ENCODE measurements around the gene VSTM4.

VSTM4 gene

GRCh38 chr10:49000437-49001398, 114.6 kb downstream of the VSTM4 start:
- Histone ChIP-seq H3K9me3 (ENCODE audit: control insufficient read depth, insufficient read depth, low read length) (no peaks in the 10 kb centered on the region), H3K36me3 (ENCODE audit: control insufficient read depth, insufficient read depth, low read length) (no peaks in the 10 kb centered on the region), H3K4me3 (ENCODE audit: low read length) (no peak overlapping the region), H3K27ac (ENCODE audit: low read length) (no peak overlapping the region), H3K27me3 (ENCODE audit: control insufficient read depth, insufficient read depth, low read length) (no peaks in the 10 kb centered on the region), H3K4me1 (ENCODE audit: control insufficient read depth, insufficient read depth, low read length) (peaks cover 2% of the 10 kb centered on the region; the same call in 1 of the 2 replicates)
- no peak for DNase-seq (ENCODE audit: low read depth, low spot score)
- WGBS (ENCODE audit: insufficient coverage, insufficient read length), result no CpG with 5 or more reads among the region's 13 CpGs

DNA sequence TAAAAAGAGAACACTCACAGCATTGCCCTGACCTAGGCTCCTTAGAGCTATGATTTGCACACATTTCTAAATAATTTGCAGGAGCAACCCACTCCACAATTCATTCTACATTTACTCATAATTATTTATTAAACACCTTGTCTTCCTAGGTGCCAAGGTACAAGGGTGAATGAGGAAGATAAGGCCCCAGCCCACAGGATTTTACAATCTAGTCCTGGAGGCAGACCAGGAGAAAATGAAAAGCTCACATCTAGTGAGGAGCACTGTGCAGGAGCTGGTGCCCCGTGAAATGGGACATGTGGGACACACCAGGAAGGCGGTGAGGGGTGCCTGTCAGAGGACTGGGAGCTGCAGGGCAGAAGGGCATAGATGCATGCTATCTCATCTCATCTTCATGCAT, 116.0 kb downstream of the VSTM4 start:
- Histone ChIP-seq H3K36me3 (ENCODE audit: control insufficient read depth, insufficient read depth, low read length) (no peaks in the 10 kb centered on the region), H3K4me1 (ENCODE audit: control insufficient read depth, insufficient read depth, low read length) (peaks cover 2% of the 10 kb centered on the region; the same call in 1 of the 2 replicates), H3K27ac (ENCODE audit: low read length) (no peak overlapping the region), H3K4me3 (ENCODE audit: low read length) (no peak overlapping the region), H3K27me3 (ENCODE audit: control insufficient read depth, insufficient read depth, low read length) (no peaks in the 10 kb centered on the region), H3K9me3 (ENCODE audit: control insufficient read depth, insufficient read depth, low read length) (no peaks in the 10 kb centered on the region)
- WGBS (ENCODE audit: insufficient coverage, insufficient read length), result no CpG with 5 or more reads among the region's 2 CpGs
- DNase-seq (ENCODE audit: low read depth, low spot score), result no peak

DNA sequence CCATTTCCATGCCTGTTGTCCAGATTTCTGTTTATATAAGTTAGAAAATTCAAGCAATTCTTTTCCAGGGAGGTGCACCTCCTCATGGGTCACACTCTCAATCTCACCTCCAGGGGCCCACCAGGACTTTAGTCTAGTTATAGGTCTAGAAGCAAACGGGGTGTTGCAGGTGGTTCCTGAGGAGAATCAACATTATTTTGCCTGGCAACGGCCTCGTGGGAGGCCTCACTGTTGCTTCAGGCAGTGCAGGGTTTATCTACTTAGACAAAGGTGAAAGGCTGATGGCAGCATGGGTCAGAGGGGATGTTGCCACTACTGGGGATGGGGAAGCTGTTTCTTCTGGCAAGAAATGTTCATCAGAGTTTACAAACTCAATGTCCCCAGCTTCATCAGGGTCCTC, 119.0 kb downstream of the VSTM4 start:
- Histone ChIP-seq H3K4me1 (ENCODE audit: control insufficient read depth, insufficient read depth, low read length) (no peaks in the 10 kb centered on the region), H3K9me3 (ENCODE audit: control insufficient read depth, insufficient read depth, low read length) (no peaks in the 10 kb centered on the region), H3K4me3 (ENCODE audit: low read length) (no peak overlapping the region), H3K27ac (ENCODE audit: low read length) (no peak overlapping the region), H3K36me3 (ENCODE audit: control insufficient read depth, insufficient read depth, low read length) (no peaks in the 10 kb centered on the region), H3K27me3 (ENCODE audit: control insufficient read depth, insufficient read depth, low read length) (no peaks in the 10 kb centered on the region)
- WGBS (ENCODE audit: insufficient coverage, insufficient read length), result no CpG with 5 or more reads among the region's 3 CpGs
- no peak for DNase-seq (ENCODE audit: low read depth, low spot score)

DNA sequence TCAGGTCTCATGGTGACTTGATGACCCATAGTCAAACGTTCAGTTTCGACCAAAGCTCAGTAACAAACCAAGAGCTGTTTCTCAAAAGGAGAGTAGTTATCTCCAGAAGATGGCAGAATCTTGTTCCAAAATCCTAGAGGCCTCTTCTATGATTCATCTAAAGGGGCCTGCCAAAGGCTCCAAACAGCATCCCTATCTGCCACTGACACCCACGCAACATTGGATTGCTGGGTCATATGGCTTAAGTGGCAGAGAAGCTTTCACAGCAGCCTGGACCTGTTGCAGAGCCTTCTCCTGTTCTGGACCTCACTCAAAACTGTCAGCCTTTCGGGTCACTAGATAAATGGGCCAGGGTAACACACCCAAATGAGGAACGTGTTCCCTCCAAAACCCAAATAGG, 121.7 kb downstream of the VSTM4 start:
- Histone ChIP-seq H3K9me3 (ENCODE audit: control insufficient read depth, insufficient read depth, low read length) (no peaks in the 10 kb centered on the region), H3K4me1 (ENCODE audit: control insufficient read depth, insufficient read depth, low read length) (no peaks in the 10 kb centered on the region), H3K27ac (ENCODE audit: low read length) (no peak overlapping the region), H3K4me3 (ENCODE audit: low read length) (no peak overlapping the region), H3K36me3 (ENCODE audit: control insufficient read depth, insufficient read depth, low read length) (no peaks in the 10 kb centered on the region), H3K27me3 (ENCODE audit: control insufficient read depth, insufficient read depth, low read length) (no peaks in the 10 kb centered on the region)
- WGBS (ENCODE audit: insufficient coverage, insufficient read length), result no CpG with 5 or more reads among the region's 5 CpGs
- no peak for DNase-seq (ENCODE audit: low read depth, low spot score)

GRCh38 chr10:48990226-48990625, 125.1 kb downstream of the VSTM4 start:
- Histone ChIP-seq H3K4me3 (ENCODE audit: low read length) (no peak overlapping the region), H3K9me3 (ENCODE audit: control insufficient read depth, insufficient read depth, low read length) (no peaks in the 10 kb centered on the region), H3K36me3 (ENCODE audit: control insufficient read depth, insufficient read depth, low read length) (no peaks in the 10 kb centered on the region), H3K4me1 (ENCODE audit: control insufficient read depth, insufficient read depth, low read length) (no peaks in the 10 kb centered on the region), H3K27me3 (ENCODE audit: control insufficient read depth, insufficient read depth, low read length) (no peaks in the 10 kb centered on the region), H3K27ac (ENCODE audit: low read length) (no peak overlapping the region)
- no peak for DNase-seq (ENCODE audit: low read depth, low spot score)
- WGBS (ENCODE audit: insufficient coverage, insufficient read length), result no CpG with 5 or more reads among the region's 1 CpG

- H3K9me3 ChIP-seq (ENCODE audit: control insufficient read depth, insufficient read depth, low read length), result no peaks in the 10 kb centered on the region
- H3K4me3 ChIP-seq (ENCODE audit: low read length), result no peak overlapping the region
- no peak for DNase-seq (ENCODE audit: low read depth, low spot score)
- no peak overlapping the region for H3K27ac ChIP-seq (ENCODE audit: low read length)
- H3K27me3 ChIP-seq (ENCODE audit: control insufficient read depth, insufficient read depth, low read length), result no peaks in the 10 kb centered on the region
- no CpG with 5 or more reads among the region's 7 CpGs for WGBS (ENCODE audit: insufficient coverage, insufficient read length)
- no peaks in the 10 kb centered on the region for H3K4me1 ChIP-seq (ENCODE audit: control insufficient read depth, insufficient read depth, low read length)
- H3K36me3 ChIP-seq (ENCODE audit: control insufficient read depth, insufficient read depth, low read length), result no peaks in the 10 kb centered on the region
Observed at GRCh38 chr10:48985621-48986158, 129.6 kb downstream of the VSTM4 start.

DNA sequence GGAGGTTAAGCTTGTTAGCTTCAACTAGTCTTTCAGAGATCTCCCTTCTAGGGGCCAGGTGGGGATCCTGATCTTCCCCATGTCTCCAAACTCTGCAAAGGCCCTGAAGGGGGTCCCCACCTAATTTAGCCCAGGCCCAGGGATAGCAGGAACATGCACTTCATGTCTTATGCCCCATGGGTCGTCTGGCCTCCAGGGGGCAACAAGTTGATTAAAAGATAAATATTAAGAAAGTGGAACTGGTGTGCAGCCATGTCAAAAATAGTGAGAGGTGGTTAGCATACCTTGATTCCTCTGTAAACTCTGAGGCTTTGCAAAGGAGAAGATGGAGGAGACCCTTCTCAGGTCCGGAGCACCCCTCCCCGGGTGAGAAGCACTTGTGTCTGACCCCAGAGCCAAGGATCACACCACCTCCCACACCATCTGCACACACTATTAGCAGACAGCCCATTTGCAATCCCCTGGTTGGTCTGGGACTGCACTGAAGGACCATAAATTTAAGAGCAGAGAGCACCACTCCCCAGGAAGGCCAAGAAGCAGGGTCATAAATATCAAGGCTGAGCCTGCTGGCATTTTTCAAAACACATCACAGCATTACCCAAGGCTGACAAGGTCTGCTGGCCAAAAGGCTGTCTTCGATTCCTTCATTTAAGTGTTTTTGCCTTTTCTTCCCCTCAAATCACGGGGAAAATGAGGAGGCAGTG, 131.5 kb downstream of the VSTM4 start:
- no peak for DNase-seq (ENCODE audit: low read depth, low spot score)
- no peaks in the 10 kb centered on the region for H3K4me1 ChIP-seq (ENCODE audit: control insufficient read depth, insufficient read depth, low read length)
- no peaks in the 10 kb centered on the region for H3K27me3 ChIP-seq (ENCODE audit: control insufficient read depth, insufficient read depth, low read length)
- WGBS (ENCODE audit: insufficient coverage, insufficient read length), result no CpG with 5 or more reads among the region's 5 CpGs
- H3K9me3 ChIP-seq (ENCODE audit: control insufficient read depth, insufficient read depth, low read length), result no peaks in the 10 kb centered on the region
- no peak overlapping the region for H3K27ac ChIP-seq (ENCODE audit: low read length)
- no peak overlapping the region for H3K4me3 ChIP-seq (ENCODE audit: low read length)
- no peaks in the 10 kb centered on the region for H3K36me3 ChIP-seq (ENCODE audit: control insufficient read depth, insufficient read depth, low read length)

DNA sequence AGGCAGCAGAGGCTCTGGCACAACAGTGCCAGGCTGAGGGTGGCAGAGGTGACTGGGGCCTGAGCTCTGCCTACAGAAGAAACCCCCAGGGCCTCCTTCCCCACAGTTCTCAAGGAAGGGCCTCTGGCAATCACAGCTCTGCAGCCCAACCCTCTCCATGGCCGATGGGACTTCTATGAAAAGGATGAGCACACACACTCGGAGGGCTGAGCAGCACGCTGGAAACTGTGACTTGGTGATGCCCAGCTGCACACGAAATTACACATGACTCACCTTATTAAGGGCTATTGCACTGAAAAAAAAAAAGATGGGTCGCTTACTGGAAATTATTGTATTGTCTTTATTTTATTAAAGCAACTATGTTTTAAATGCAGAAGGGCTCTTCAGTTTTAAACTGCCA, 132.7 kb downstream of the VSTM4 start:
- Histone ChIP-seq H3K36me3 (ENCODE audit: control insufficient read depth, insufficient read depth, low read length) (no peaks in the 10 kb centered on the region), H3K9me3 (ENCODE audit: control insufficient read depth, insufficient read depth, low read length) (no peaks in the 10 kb centered on the region), H3K4me1 (ENCODE audit: control insufficient read depth, insufficient read depth, low read length) (no peaks in the 10 kb centered on the region), H3K4me3 (ENCODE audit: low read length) (no peak overlapping the region), H3K27ac (ENCODE audit: low read length) (no peak overlapping the region), H3K27me3 (ENCODE audit: control insufficient read depth, insufficient read depth, low read length) (no peaks in the 10 kb centered on the region)
- DNase-seq (ENCODE audit: low read depth, low spot score), result no peak
- WGBS (ENCODE audit: insufficient coverage, insufficient read length), result no CpG with 5 or more reads among the region's 5 CpGs

DNA sequence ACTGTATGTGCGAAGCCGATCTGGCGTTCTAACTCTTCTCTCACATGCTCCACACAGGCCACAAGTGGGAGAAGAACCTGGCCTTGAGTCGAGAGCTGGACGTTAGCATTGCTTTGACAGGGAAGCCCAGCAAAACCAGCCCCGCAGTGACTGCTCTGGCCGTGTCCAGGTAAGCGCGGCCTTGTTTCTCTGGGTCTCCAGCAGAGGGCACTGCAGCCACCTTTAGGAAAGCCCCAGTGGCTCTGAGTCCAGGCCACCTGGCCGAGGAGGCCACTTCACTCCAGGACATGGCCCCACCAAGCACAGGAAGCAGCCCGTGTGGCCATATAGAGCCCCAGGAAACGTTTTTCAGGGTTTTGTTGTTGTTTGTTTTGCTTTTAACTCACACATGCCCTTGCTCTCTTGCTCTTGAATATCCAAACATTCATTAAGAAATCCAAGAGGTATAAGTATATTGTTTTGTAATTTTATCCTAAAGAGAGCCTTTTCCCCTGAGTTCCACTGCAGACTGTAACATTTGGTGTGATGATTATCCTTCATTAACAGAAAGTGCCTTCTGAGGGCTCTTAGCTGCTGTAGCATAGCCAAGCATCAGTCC, 133.9 kb downstream of the VSTM4 start:
- Histone ChIP-seq H3K4me1 (ENCODE audit: control insufficient read depth, insufficient read depth, low read length) (no peaks in the 10 kb centered on the region), H3K36me3 (ENCODE audit: control insufficient read depth, insufficient read depth, low read length) (no peaks in the 10 kb centered on the region), H3K4me3 (ENCODE audit: low read length) (no peak overlapping the region), H3K9me3 (ENCODE audit: control insufficient read depth, insufficient read depth, low read length) (no peaks in the 10 kb centered on the region), H3K27me3 (ENCODE audit: control insufficient read depth, insufficient read depth, low read length) (no peaks in the 10 kb centered on the region), H3K27ac (ENCODE audit: low read length) (no peak overlapping the region)
- WGBS (ENCODE audit: insufficient coverage, insufficient read length), result no CpG with 5 or more reads among the region's 12 CpGs
- DNase-seq (ENCODE audit: low read depth, low spot score), result no peak

DNA sequence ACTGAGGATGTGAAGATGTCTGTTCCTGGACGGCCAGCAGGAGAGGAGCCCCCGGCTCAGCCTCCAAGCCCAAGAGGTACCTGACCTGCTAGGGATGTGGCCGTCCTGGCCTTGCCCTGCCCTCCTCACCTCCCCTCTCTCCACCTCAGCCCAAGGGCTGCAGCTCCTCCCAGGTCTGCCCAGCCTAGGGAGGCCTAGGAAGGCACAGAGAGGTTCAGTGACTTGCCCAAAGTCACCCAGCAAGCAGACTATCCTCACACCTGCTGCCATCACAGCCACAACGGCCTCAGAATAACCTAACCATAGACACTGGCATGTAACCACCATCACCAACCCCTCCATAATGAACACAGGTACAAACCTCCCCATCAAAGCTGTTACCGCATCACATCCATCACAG, 137.0 kb downstream of the VSTM4 start:
- no peak overlapping the region for H3K27ac ChIP-seq (ENCODE audit: low read length)
- no peak for DNase-seq (ENCODE audit: low read depth, low spot score)
- no CpG with 5 or more reads among the region's 5 CpGs for WGBS (ENCODE audit: insufficient coverage, insufficient read length)
- H3K4me1 ChIP-seq (ENCODE audit: control insufficient read depth, insufficient read depth, low read length), result no peaks in the 10 kb centered on the region
- H3K4me3 ChIP-seq (ENCODE audit: low read length), result no peak overlapping the region
- H3K36me3 ChIP-seq (ENCODE audit: control insufficient read depth, insufficient read depth, low read length), result no peaks in the 10 kb centered on the region
- H3K9me3 ChIP-seq (ENCODE audit: control insufficient read depth, insufficient read depth, low read length), result no peaks in the 10 kb centered on the region
- no peaks in the 10 kb centered on the region for H3K27me3 ChIP-seq (ENCODE audit: control insufficient read depth, insufficient read depth, low read length)

Data from iPS DF 6.9 (cell line).